GM21723 (cell line): Measurements from ENCODE around the gene NUMA1.

Experiments used
- ATAC-seq: cut with Tn5 transposase; IDR thresholded peaks from one replicate; pipeline ENCODE4 v1.9.1; 2021; ENCODE audit warnings: mild to moderate bottlenecking, moderate library complexity; ENCODE audit not compliant: unreplicated experiment

Gene NUMA1

GRCh38 chr11:72102162-72102561, 21.8 kb upstream of the NUMA1 start:
- no peak for ATAC-seq

GRCh38 chr11:72100462-72100861, 20.1 kb upstream of the NUMA1 start:
- no peak for ATAC-seq

GRCh38 chr11:72100009-72100408, 19.7 kb upstream of the NUMA1 start:
- no peak for ATAC-seq

- no peak for ATAC-seq
Measured at GRCh38 chr11:72098741-72099140, 18.4 kb upstream of the NUMA1 start.

- ATAC-seq = no peak
Measured at GRCh38 chr11:72091292-72091691, 10.9 kb upstream of the NUMA1 start.

GRCh38 chr11:72088076-72088808, 7.9 kb upstream of the NUMA1 start:
- no peak for ATAC-seq

GRCh38 chr11:72085621-72086351, 5.4 kb upstream of the NUMA1 start:
- no peak for ATAC-seq

- no peak for ATAC-seq
Measured at GRCh38 chr11:72084965-72085364, 4.6 kb upstream of the NUMA1 start.

- ATAC-seq = no peak
Measured at GRCh38 chr11:72084076-72084475, 3.7 kb upstream of the NUMA1 start.

GRCh38 chr11:72083414-72083813, 3.1 kb upstream of the NUMA1 start:
- ATAC-seq = no peak

GRCh38 chr11:72081821-72082453, 1.6 kb upstream of the NUMA1 start:
- no peak for ATAC-seq

GRCh38 chr11:72081184-72081644, 872 bp upstream of the NUMA1 start:
- no peak for ATAC-seq

- no peak for ATAC-seq
Measured at GRCh38 chr11:72079819-72080325, 470 bp downstream of the NUMA1 start.

GRCh38 chr11:72078477-72078876, 1.9 kb downstream of the NUMA1 start:
- no peak for ATAC-seq

- no peak for ATAC-seq
Measured at GRCh38 chr11:72075756-72076155, 4.6 kb downstream of the NUMA1 start.

GRCh38 chr11:72075109-72075508, 5.2 kb downstream of the NUMA1 start:
- no peak for ATAC-seq

GRCh38 chr11:72072348-72072747, 8.0 kb downstream of the NUMA1 start:
- no peak for ATAC-seq

GRCh38 chr11:72070491-72070890, 9.9 kb downstream of the NUMA1 start:
- no peak for ATAC-seq

GRCh38 chr11:72069787-72070251, 10.5 kb downstream of the NUMA1 start:
- peak; percentile 66 for ATAC-seq

- no peak for ATAC-seq
Measured at GRCh38 chr11:72069200-72069599, 11.1 kb downstream of the NUMA1 start.

GRCh38 chr11:72067676-72068075, 12.7 kb downstream of the NUMA1 start:
- ATAC-seq = no peak

- no peak for ATAC-seq
Measured at GRCh38 chr11:72067266-72067665, 13.1 kb downstream of the NUMA1 start.
